Lower leg skin (tissue), 3 donors: ENCODE measurements around the gene MGAT3.

Experiments
- POLR2A ChIP-seq, 2 donors: fragments of 450-650 bp; IDR thresholded peaks; one replicate each; pipeline ENCODE4 v1.6.1; 2016 to 2017; ENCODE audit warnings: antibody characterized with exemption in 2 of 2, mild to moderate bottlenecking in 1 of 2, moderate library complexity in 1 of 2
- TF ChIP-seq, protein P1 (sequence below), 3 donors: fragments of 450-650 bp; IDR thresholded peaks; one replicate each; pipeline ENCODE4 v1.5.1; 2016; ENCODE audit warnings: antibody characterized with exemption in 3 of 3, mild to moderate bottlenecking in 3 of 3, moderate library complexity in 2 of 3

DNA sequence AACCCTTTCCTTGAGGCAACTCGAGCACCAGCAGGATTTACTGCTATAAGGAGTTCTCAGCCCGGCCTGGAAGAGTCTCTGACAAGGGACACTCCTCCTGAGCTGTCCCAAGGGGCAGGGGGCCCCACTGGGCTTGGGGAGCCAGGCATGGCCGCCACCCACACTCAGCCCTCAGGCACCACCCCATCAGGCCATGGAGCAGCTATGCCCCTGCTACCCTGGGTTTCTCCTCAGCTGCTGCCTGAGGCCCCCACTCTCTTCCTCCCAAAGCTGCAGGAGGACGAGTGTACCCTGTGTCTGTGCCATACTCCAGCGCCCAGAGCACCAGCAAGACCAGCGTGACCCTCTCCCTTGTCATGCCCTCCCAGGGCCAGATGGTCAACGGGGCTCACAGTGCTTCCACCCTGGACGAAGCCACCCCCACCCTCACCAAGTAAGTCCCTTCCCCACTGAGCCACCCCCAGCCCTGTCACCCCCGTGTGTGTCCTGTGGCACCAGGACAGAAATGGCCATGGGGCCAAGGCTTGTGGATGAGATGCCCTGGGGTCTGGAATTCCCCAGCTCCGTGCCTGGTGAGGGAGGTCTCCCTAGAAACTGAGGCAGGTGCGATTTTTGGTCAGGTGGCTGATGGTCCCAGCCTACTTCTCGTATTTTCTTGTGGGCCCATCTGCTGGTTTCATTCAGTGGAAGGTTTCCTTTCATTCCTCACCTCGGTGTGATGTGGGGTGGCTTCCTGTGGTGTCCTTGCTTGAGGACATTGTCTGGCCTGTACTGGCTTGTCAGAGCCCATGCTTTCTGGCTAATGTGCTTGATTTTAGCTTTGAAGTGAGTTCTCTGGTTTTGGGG is 28.8 kb upstream of the MGAT3 start:
- TF ChIP-seq POLR2A (IDR thresholded peaks at IDR 0.05) = no peak
- TF ChIP-seq, protein P1, sequence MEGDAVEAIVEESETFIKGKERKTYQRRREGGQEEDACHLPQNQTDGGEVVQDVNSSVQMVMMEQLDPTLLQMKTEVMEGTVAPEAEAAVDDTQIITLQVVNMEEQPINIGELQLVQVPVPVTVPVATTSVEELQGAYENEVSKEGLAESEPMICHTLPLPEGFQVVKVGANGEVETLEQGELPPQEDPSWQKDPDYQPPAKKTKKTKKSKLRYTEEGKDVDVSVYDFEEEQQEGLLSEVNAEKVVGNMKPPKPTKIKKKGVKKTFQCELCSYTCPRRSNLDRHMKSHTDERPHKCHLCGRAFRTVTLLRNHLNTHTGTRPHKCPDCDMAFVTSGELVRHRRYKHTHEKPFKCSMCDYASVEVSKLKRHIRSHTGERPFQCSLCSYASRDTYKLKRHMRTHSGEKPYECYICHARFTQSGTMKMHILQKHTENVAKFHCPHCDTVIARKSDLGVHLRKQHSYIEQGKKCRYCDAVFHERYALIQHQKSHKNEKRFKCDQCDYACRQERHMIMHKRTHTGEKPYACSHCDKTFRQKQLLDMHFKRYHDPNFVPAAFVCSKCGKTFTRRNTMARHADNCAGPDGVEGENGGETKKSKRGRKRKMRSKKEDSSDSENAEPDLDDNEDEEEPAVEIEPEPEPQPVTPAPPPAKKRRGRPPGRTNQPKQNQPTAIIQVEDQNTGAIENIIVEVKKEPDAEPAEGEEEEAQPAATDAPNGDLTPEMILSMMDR (IDR thresholded peaks at IDR 0.05) = no peak
